Breast epithelium (tissue), 3 donors: ENCODE measurements around the gene TP53BP1.

ENCODE experiments used
- CTCF ChIP-seq, 3 donors: fragments of 450-650 bp; IDR thresholded peaks; one replicate each; pipeline ENCODE4 v1.5.1; 2016 to 2017; ENCODE audit warnings: antibody characterized with exemption in 3 of 3, mild to moderate bottlenecking in 3 of 3, moderate library complexity in 3 of 3
- POLR2A ChIP-seq: fragments of 450-650 bp; IDR thresholded peaks from one replicate; pipeline ENCODE4 v1.6.1; 2016; ENCODE audit warnings: antibody characterized with exemption, mild to moderate bottlenecking, moderate library complexity

- TF ChIP-seq CTCF (IDR thresholded peaks at IDR 0.05): no peak
- no peak for TF ChIP-seq POLR2A
Observed at GRCh38 chr15:43471975-43472374, 21.0 kb downstream of the TP53BP1 start.
